PC-3 (cell line): ENCODE measurements around the gene KIF18A. TPM values are rescaled to one million over a fixed set of nuclear protein-coding genes. Genes with fewer than 3 reads are reported as not detected.

Experiments used
- ATAC-seq: fragments of 200-7000 bp; cut with Tn5 transposase; 2 replicates; pipeline ENCODE4 v1.9.1; 2020; ENCODE audit warnings: mild to moderate bottlenecking, moderate library complexity
- BruUV-seq: library from RNA; stranded (reverse); fragments of 400-500 nt; replicated peaks from 2 replicates; lab custom pipeline; 2021; lab: Mats Ljungman, UMichigan
- CTCF ChIA-PET: fragments of 300-600 bp; sonication (Branson Sonifier 250); formaldehyde crosslinking; loops from one replicate; lab custom pipeline; 2022; ENCODE audit warnings: antibody characterized with exemption; lab: Charles Lee
- POLR2A ChIA-PET: fragments of 300-600 bp; sonication (Branson Sonifier 250); formaldehyde crosslinking; loops from one replicate; lab custom pipeline; 2022; ENCODE audit warnings: antibody characterized with exemption; ENCODE audit not compliant: unreplicated experiment; lab: Charles Lee
- DNase-seq: peaks from one replicate; pipeline ENCODE4 v3.0.0-alpha.2; 2015
- H2AFZ ChIP-seq: fragments of 300-600 bp; sonication (generic); 2 replicates; pipeline ENCODE4 v1.6.0; 2016; ENCODE audit warnings: antibody characterized with exemption, low read length
- H3F3A ChIP-seq: fragments of 300-600 bp; sonication (generic); one replicate; pipeline ENCODE4 v1.6.0; 2017; ENCODE audit warnings: antibody characterized with exemption, low read length, control low read depth, mild to moderate bottlenecking; ENCODE audit not compliant: unreplicated experiment
- H3K27ac ChIP-seq: fragments of 300-600 bp; sonication (generic); 2 replicates; pipeline ENCODE4 v1.5.1; 2016; ENCODE audit warnings: mild to moderate bottlenecking, low read length
- H3K27me3 ChIP-seq: fragments of 300-600 bp; sonication (generic); 2 replicates; pipeline ENCODE4 v1.6.1; 2016; ENCODE audit warnings: low read length, mixed read lengths
- H3K36me3 ChIP-seq: fragments of 300-600 bp; sonication (generic); 2 replicates; pipeline ENCODE4 v1.6.1; 2016; ENCODE audit warnings: low read depth, mixed run types, low read length, mixed read lengths
- H3K4me1 ChIP-seq: fragments of 300-600 bp; sonication (generic); 2 replicates; pipeline ENCODE4 v1.5.1; 2016; ENCODE audit warnings: low read length; ENCODE audit not compliant: insufficient read depth
- H3K4me2 ChIP-seq: fragments of 300-600 bp; sonication (generic); 2 replicates; pipeline ENCODE4 v1.6.0; 2016; ENCODE audit warnings: low read length
- H3K4me3 ChIP-seq: fragments of 300-600 bp; sonication (generic); 2 replicates; pipeline ENCODE4 v1.5.1; 2016; ENCODE audit warnings: mild to moderate bottlenecking, low read length, mixed read lengths
- H3K79me2 ChIP-seq: fragments of 300-600 bp; sonication (generic); 2 replicates; pipeline ENCODE4 v1.6.1; 2017; ENCODE audit warnings: low read length, mixed read lengths
- H3K9ac ChIP-seq: fragments of 300-600 bp; sonication (generic); 2 replicates; pipeline ENCODE4 v1.6.0; 2016; ENCODE audit warnings: mild to moderate bottlenecking, low read length
- H3K9me2 ChIP-seq: fragments of 300-600 bp; sonication (generic); replicated peaks from 2 replicates; pipeline ENCODE4 v1.6.1; 2016; ENCODE audit warnings: mixed run types, low read length, mixed read lengths
- H3K9me3 ChIP-seq: fragments of 300-600 bp; sonication (generic); 2 replicates; pipeline ENCODE4 v1.6.1; 2016; ENCODE audit warnings: low read length, mixed read lengths
- H4K20me1 ChIP-seq: fragments of 300-600 bp; sonication (generic); 2 replicates; pipeline ENCODE4 v1.6.1; 2016; ENCODE audit warnings: low read length, mixed read lengths
- EZH2 ChIP-seq: fragments of 300-600 bp; sonication (generic); IDR thresholded peaks from one replicate; pipeline ENCODE4 v1.6.1; 2017; ENCODE audit warnings: antibody characterized with exemption, mild to moderate bottlenecking, low read length; ENCODE audit not compliant: unreplicated experiment
- EZH2phosphoT487 ChIP-seq: fragments of 300-600 bp; sonication (generic); IDR thresholded peaks from 2 replicates; pipeline ENCODE4 v1.6.1; 2018; ENCODE audit warnings: mild to moderate bottlenecking, antibody characterized with exemption, low read length, borderline replicate concordance
- intact Hi-C: fragments of 100-400 bp; cut with micrococcal nuclease; formaldehyde crosslinking; loops from 2 replicates; pipeline ENCODE4 v1.9.0; 2023
- total RNA-seq: library from RNA; depleted of rRNA; stranded (reverse); fragments of >200 nt; gene quantifications from 2 replicates; pipeline ENCODE4 v1.2.3, GENCODE V29; 2014
- TF ChIP-seq, protein P1 (sequence below): fragments of 300-600 bp; sonication (generic); conservative IDR thresholded peaks from 2 replicates; pipeline ENCODE4 v1.5.1; 2017; ENCODE audit warnings: antibody characterized with exemption, low read depth, mild to moderate bottlenecking, low read length

The KIF18A gene
- total RNA-seq, 1 experiment from 2014 or later = 15.3 TPM

DNA sequence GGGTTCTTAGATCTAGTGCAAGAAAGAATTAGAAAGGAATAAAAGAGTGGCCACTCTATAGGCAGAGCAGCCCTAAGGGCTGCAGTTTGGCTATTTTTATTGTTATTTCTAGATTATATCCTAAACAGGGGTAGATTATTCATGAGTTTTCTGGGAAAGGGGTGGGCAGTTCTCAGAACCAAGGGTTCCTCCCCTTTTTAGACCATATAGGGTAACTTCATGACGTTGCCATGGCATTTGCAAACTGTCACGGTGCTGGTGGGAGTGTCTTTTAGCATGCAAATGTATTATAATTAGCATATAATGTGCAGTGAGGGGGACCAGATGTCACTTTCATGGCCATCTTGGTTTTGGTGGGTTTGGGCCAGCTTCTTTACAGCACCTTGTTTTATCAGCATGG is 44.8 kb upstream of the KIF18A start:
- intact Hi-C loops = no loop called here
- H4K20me1 ChIP-seq = no peaks in the 10 kb centered on the region
- CTCF ChIA-PET = no interaction called here

DNA sequence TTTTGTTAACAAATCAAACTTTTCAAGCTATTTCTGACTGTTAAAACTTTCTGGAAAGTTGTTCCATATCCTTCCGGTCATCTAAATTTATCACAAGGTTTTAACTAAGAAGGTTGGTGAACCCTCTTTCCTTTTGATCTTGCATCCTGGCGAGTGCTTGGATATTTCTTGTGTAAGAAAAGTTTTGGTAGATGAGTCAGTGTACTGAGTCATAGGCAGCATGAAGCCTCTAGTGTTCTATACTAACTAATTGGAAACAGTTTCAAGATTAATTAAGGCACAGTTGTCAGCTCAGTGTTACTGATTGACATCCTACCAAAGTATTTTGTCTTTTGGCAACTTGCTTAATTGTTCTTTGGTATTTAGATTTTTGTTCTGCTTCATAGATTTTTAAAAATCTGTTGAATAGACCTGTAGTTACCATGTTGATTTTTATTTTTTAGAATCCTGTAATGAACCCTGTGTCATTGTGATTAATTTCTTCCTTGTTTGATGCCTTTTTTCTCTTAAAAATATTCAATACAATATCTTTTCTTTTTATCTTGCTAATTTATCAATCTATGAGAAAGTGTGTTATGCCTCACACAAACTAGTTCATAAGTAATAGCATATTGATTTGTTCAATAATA is 38.3 kb upstream of the KIF18A start:
- ChIA-PET POLR2A (no interaction called here), CTCF (no interaction called here)
- Histone ChIP-seq H3K9me2 (no peaks in the 10 kb centered on the region), H3K4me2 (peak overlapping the region; percentile 39), H3K79me2 (no peaks in the 10 kb centered on the region), H3K9ac (no peak overlapping the region), H3K4me1 (peaks cover 12% of the 10 kb centered on the region), H3K27me3 (no peaks in the 10 kb centered on the region), H3K9me3 (no peaks in the 10 kb centered on the region), H3K27ac (no peak overlapping the region), H4K20me1 (no peaks in the 10 kb centered on the region), H2AFZ (no peak overlapping the region), H3K36me3 (no peaks in the 10 kb centered on the region), H3K4me3 (no peak overlapping the region), H3F3A (no peaks in the 10 kb centered on the region)
- no TSS peak for BruUV-seq
- intact Hi-C loops = no loop called here
- TF ChIP-seq EZH2 (no peak), EZH2phosphoT487 (no peak)
- TF ChIP-seq, protein P1, sequence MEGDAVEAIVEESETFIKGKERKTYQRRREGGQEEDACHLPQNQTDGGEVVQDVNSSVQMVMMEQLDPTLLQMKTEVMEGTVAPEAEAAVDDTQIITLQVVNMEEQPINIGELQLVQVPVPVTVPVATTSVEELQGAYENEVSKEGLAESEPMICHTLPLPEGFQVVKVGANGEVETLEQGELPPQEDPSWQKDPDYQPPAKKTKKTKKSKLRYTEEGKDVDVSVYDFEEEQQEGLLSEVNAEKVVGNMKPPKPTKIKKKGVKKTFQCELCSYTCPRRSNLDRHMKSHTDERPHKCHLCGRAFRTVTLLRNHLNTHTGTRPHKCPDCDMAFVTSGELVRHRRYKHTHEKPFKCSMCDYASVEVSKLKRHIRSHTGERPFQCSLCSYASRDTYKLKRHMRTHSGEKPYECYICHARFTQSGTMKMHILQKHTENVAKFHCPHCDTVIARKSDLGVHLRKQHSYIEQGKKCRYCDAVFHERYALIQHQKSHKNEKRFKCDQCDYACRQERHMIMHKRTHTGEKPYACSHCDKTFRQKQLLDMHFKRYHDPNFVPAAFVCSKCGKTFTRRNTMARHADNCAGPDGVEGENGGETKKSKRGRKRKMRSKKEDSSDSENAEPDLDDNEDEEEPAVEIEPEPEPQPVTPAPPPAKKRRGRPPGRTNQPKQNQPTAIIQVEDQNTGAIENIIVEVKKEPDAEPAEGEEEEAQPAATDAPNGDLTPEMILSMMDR = no peak
- ATAC-seq (peak; percentile 94), DNase-seq (peak; percentile 79)

More for the DNA sequence above, 44.8 kb upstream of the KIF18A start:
- Histone ChIP-seq H3K4me1 (no peaks in the 10 kb centered on the region), H3K4me3 (no peak overlapping the region), H3F3A (no peaks in the 10 kb centered on the region), H3K9ac (no peak overlapping the region), H3K4me2 (no peak overlapping the region), H3K9me3 (no peaks in the 10 kb centered on the region), H3K36me3 (no peaks in the 10 kb centered on the region), H3K27ac (no peak overlapping the region), H3K79me2 (no peaks in the 10 kb centered on the region), H3K9me2 (no peaks in the 10 kb centered on the region), H2AFZ (no peak overlapping the region), H3K27me3 (no peaks in the 10 kb centered on the region)
- DNase-seq (no peak), ATAC-seq (no peak)
- TF ChIP-seq EZH2 (no peak), EZH2phosphoT487 (no peak)
- TF ChIP-seq, protein P1 = no peak
- POLR2A ChIA-PET = no interaction called here
- no TSS peak for BruUV-seq

DNA sequence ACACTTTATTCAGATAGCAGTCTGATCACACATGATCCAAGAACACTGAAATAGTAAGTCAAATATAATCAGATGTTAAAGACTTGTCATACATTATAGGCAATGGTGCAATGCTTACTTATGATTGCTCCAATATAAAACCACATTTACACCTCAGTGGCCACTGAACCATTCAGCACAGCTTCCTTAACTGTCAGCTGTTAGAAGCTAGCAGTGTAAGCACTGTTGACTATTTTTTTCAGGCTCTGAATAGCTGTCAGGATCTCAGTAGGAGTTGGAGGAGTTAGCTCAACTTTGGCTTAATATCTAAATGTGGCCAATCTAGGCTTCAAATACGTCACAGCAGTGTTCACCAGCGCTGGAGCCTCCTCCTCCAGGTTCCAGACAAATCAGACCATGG is 36.9 kb upstream of the KIF18A start:
- H3K27me3 ChIP-seq = no peaks in the 10 kb centered on the region
- no peak overlapping the region for H3K4me2 ChIP-seq
- no peaks in the 10 kb centered on the region for H3K9me2 ChIP-seq
- no peaks in the 10 kb centered on the region for H3F3A ChIP-seq
- H3K79me2 ChIP-seq = no peaks in the 10 kb centered on the region
- H4K20me1 ChIP-seq = no peaks in the 10 kb centered on the region
- CTCF ChIA-PET = no interaction called here
- H3K4me3 ChIP-seq = no peak overlapping the region
- DNase-seq (peak; percentile 23), ATAC-seq (peak; percentile 16; the same call in 1 of the 2 replicates)
- no peak overlapping the region for H3K9ac ChIP-seq
- H3K36me3 ChIP-seq = no peaks in the 10 kb centered on the region
- no peak overlapping the region for H3K27ac ChIP-seq
- BruUV-seq = no TSS peak
- intact Hi-C loops = no loop called here
- no peak overlapping the region for H2AFZ ChIP-seq
- H3K4me1 ChIP-seq = peaks cover 22% of the 10 kb centered on the region
- no peak for TF ChIP-seq EZH2phosphoT487
- TF ChIP-seq EZH2 = no peak
- TF ChIP-seq, protein P1 = no peak
- POLR2A ChIA-PET = interaction anchor here (0.6 kb wide), 2 partner anchors 13 to 184 kb away, joined by 4 to 5 read pairs; no protein-coding TSS in a partner anchor
- H3K9me3 ChIP-seq = no peaks in the 10 kb centered on the region
